Mammary epithelial cell (primary cell): ENCODE data around the gene BAHD1.

Source experiments
- CTCF ChIP-seq, 2 donors: IDR thresholded peaks in 1 of 2; conservative IDR thresholded peaks in 1 of 2; 2 replicates each; pipeline ENCODE4 v1.5.1; 2011 to 2012; ENCODE audit warnings: inconsistent platforms in 2 of 2, low read length in 2 of 2, mild to moderate bottlenecking in 2 of 2, control low read depth in 1 of 2, low read depth in 1 of 2; ENCODE audit not compliant: insufficient read depth in 1 of 2; ENCODE audit errors: extremely low read depth in 1 of 2
- EZH2 ChIP-seq: IDR thresholded peaks from 2 replicates; pipeline ENCODE4 v1.6.1; 2012; ENCODE audit warnings: low read length, inconsistent platforms, borderline replicate concordance

- TF ChIP-seq CTCF (conservative IDR thresholded peaks at IDR 0.05 in 1 of 2, IDR thresholded peaks at IDR 0.05 in 1 of 2; ENCODE audit: extremely low read depth in 1 of 2, insufficient read depth in 1 of 2, low read depth in 1 of 2, low read length in 2 of 2) (no peak), EZH2 (no peak)
Observed at GRCh38 chr15:40439461-40439959, 1.2 kb upstream of the BAHD1 start.
